Activated B cell treated with CpG ODN at 0.5 μM for 24 hours (primary cell): Measurements from ENCODE around the gene NOX4. TPM values are rescaled to one million over a fixed set of nuclear protein-coding genes. Genes with fewer than 3 reads are reported as not detected.
"Not testable (repeated sequence)": the region's sequence is repeated elsewhere in the genome, so short reads cannot be mapped to it uniquely, and the experiment has no call there.

Experiments
- ATAC-seq: fragments of 200-7000 bp; cut with Tn5 transposase; one replicate; pipeline ENCODE4 v1.10.0; 2021; ENCODE audit warnings: low read depth, mild to moderate bottlenecking, moderate library complexity
- CTCF ChIA-PET: fragments of 350-600 bp; sonication (Branson Sonifier 250); formaldehyde crosslinking; loops from one replicate; lab custom pipeline; 2021; ENCODE audit warnings: antibody characterized with exemption; lab: Charles Lee
- POLR2A ChIA-PET: fragments of 350-600 bp; sonication (Branson Sonifier 250); formaldehyde crosslinking; loops from one replicate; lab custom pipeline; 2021; ENCODE audit warnings: antibody characterized with exemption; lab: Charles Lee
- DNase-seq: peaks from one replicate; pipeline ENCODE4 v3.0.0; 2022
- H3K27ac Mint-ChIP-seq: one replicate; pipeline ENCODE4 v1.8.0; 2020; ENCODE audit warnings: mixed read lengths
- H3K27me3 Mint-ChIP-seq: one replicate; pipeline ENCODE4 v1.8.0; 2021; ENCODE audit warnings: mixed read lengths
- H3K36me3 Mint-ChIP-seq: one replicate; pipeline ENCODE4 v1.8.0; 2021; ENCODE audit warnings: low read depth, mixed read lengths
- H3K4me1 Mint-ChIP-seq: one replicate; pipeline ENCODE4 v1.8.0; 2021; ENCODE audit warnings: mixed read lengths
- H3K4me3 Mint-ChIP-seq: one replicate; pipeline ENCODE4 v1.8.0; 2020; ENCODE audit warnings: mild to moderate bottlenecking, mixed read lengths
- H3K9me3 Mint-ChIP-seq: one replicate; pipeline ENCODE4 v1.8.0; 2020; ENCODE audit warnings: mixed read lengths
- intact Hi-C: fragments of 100-400 bp; cut with micrococcal nuclease; formaldehyde crosslinking; loops from one replicate; pipeline ENCODE4 v1.15.1; 2024
- total RNA-seq: library from RNA; stranded (reverse); gene quantifications from 2 replicates; pipeline ENCODE4 v1.2.3, GENCODE V29; 2022
- TF ChIP-seq, protein P1 (sequence below): fragments of 200-600 bp; IDR thresholded peaks from one replicate; pipeline ENCODE4 v1.8.0; 2022; ENCODE audit warnings: antibody characterized with exemption, mild to moderate bottlenecking

The NOX4 gene
- total RNA-seq, 1 donor from 2014 or later = not detected

GRCh38 chr11:89421718-89422117 is 69.5 kb downstream of the NOX4 start:
- CTCF ChIA-PET = no interaction called here

DNA sequence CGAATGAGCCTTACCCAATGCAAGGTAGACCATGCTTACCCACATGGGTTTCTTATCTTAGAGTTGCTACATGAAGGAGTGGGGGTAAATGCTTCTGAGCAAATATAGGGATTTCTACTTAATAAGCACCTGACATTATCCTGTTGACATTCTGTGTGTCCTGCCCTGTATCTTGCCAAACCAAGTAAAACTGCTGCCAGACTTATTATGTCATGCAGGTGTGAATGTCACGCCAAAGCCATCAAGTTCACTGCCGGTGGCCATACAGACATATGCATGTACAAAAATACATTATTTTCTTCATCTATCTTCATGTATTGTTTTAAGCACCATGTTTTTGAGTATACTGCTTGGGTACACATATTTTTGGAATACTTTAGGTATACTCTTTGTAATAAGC is 70.2 kb downstream of the NOX4 start:
- H3K27ac Mint-ChIP-seq = no peak overlapping the region
- DNase-seq = no peak
- no peaks in the 10 kb centered on the region for H3K36me3 Mint-ChIP-seq
- no peaks in the 10 kb centered on the region for H3K27me3 Mint-ChIP-seq
- no peaks in the 10 kb centered on the region for H3K4me1 Mint-ChIP-seq
- ATAC-seq = no peak
- H3K9me3 Mint-ChIP-seq = peaks cover 4% of the 10 kb centered on the region
- ChIA-PET POLR2A (no interaction called here), CTCF (no interaction called here)
- TF ChIP-seq, protein P1, sequence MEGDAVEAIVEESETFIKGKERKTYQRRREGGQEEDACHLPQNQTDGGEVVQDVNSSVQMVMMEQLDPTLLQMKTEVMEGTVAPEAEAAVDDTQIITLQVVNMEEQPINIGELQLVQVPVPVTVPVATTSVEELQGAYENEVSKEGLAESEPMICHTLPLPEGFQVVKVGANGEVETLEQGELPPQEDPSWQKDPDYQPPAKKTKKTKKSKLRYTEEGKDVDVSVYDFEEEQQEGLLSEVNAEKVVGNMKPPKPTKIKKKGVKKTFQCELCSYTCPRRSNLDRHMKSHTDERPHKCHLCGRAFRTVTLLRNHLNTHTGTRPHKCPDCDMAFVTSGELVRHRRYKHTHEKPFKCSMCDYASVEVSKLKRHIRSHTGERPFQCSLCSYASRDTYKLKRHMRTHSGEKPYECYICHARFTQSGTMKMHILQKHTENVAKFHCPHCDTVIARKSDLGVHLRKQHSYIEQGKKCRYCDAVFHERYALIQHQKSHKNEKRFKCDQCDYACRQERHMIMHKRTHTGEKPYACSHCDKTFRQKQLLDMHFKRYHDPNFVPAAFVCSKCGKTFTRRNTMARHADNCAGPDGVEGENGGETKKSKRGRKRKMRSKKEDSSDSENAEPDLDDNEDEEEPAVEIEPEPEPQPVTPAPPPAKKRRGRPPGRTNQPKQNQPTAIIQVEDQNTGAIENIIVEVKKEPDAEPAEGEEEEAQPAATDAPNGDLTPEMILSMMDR = no peak
- H3K4me3 Mint-ChIP-seq = no peak overlapping the region
- intact Hi-C loops = no loop called here

More at GRCh38 chr11:89421718-89422117, 69.5 kb downstream of the NOX4 start:
- ATAC-seq = no peak
- Mint-ChIP-seq H3K9me3 (peaks cover 4% of the 10 kb centered on the region), H3K4me1 (no peaks in the 10 kb centered on the region), H3K27ac (no peak overlapping the region), H3K36me3 (no peaks in the 10 kb centered on the region), H3K4me3 (no peak overlapping the region), H3K27me3 (no peaks in the 10 kb centered on the region)
- intact Hi-C loops = no loop called here
- POLR2A ChIA-PET = no interaction called here
- TF ChIP-seq, protein P1 = no peak
- DNase-seq = no peak

GRCh38 chr11:89416961-89417360 is 74.2 kb downstream of the NOX4 start:
- H3K4me3 Mint-ChIP-seq = no peak overlapping the region
- no peaks in the 10 kb centered on the region for H3K36me3 Mint-ChIP-seq
- H3K4me1 Mint-ChIP-seq = no peaks in the 10 kb centered on the region
- no peaks in the 10 kb centered on the region for H3K27me3 Mint-ChIP-seq
- ATAC-seq (no peak), DNase-seq (no peak)
- peaks cover 2% of the 10 kb centered on the region for H3K9me3 Mint-ChIP-seq
- CTCF ChIA-PET = no interaction called here
- intact Hi-C loops = no loop called here
- TF ChIP-seq, protein P1 = no peak
- no peak overlapping the region for H3K27ac Mint-ChIP-seq
- POLR2A ChIA-PET = no interaction called here

GRCh38 chr11:89411112-89411511 is 80.1 kb downstream of the NOX4 start:
- CTCF ChIA-PET, DNase-seq, H3K4me3 Mint-ChIP-seq, intact Hi-C loops, H3K27me3 Mint-ChIP-seq, H3K9me3 Mint-ChIP-seq, H3K4me1 Mint-ChIP-seq, H3K36me3 Mint-ChIP-seq, POLR2A ChIA-PET, ATAC-seq, H3K27ac Mint-ChIP-seq: not testable (repeated sequence)

GRCh38 chr11:89410666-89411065 is 80.5 kb downstream of the NOX4 start:
- H3K4me1 Mint-ChIP-seq, H3K27ac Mint-ChIP-seq, intact Hi-C loops, CTCF ChIA-PET, DNase-seq, H3K27me3 Mint-ChIP-seq, ATAC-seq, H3K36me3 Mint-ChIP-seq, POLR2A ChIA-PET, H3K4me3 Mint-ChIP-seq, H3K9me3 Mint-ChIP-seq: not testable (repeated sequence)

DNA sequence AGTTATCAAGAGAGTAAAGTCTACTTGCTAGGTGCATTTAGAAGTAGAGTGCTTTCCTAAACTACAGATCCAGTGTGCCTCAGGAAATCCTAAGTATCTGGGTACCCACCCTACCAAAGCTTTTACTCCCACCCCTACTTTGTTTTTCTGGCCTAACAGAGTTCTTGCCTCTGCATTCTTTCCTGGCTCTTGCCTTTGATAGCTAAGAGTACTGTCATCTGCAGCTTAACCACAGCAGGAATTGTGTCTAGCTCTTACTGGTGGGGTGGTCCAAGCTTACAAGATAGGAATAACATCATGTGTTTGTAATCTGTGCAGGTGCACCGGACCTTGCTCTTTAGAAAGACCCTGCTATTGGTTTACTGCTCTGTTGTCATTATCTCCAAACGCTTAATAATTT is 82.7 kb downstream of the NOX4 start:
- intact Hi-C loops, H3K27me3 Mint-ChIP-seq, CTCF ChIA-PET, DNase-seq, H3K4me3 Mint-ChIP-seq, ATAC-seq, H3K36me3 Mint-ChIP-seq, H3K4me1 Mint-ChIP-seq, H3K27ac Mint-ChIP-seq, H3K9me3 Mint-ChIP-seq, POLR2A ChIA-PET: not testable (repeated sequence)

GRCh38 chr11:89405629-89406028 is 85.5 kb downstream of the NOX4 start:
- ChIA-PET CTCF (no interaction called here), POLR2A (no interaction called here)
- Mint-ChIP-seq H3K9me3 (peaks cover 3% of the 10 kb centered on the region), H3K4me3 (no peak overlapping the region), H3K27ac (no peak overlapping the region), H3K4me1 (no peaks in the 10 kb centered on the region), H3K36me3 (no peaks in the 10 kb centered on the region), H3K27me3 (no peaks in the 10 kb centered on the region)
- TF ChIP-seq, protein P1 = no peak
- ATAC-seq (no peak), DNase-seq (no peak)
- intact Hi-C loops = no loop called here

DNA sequence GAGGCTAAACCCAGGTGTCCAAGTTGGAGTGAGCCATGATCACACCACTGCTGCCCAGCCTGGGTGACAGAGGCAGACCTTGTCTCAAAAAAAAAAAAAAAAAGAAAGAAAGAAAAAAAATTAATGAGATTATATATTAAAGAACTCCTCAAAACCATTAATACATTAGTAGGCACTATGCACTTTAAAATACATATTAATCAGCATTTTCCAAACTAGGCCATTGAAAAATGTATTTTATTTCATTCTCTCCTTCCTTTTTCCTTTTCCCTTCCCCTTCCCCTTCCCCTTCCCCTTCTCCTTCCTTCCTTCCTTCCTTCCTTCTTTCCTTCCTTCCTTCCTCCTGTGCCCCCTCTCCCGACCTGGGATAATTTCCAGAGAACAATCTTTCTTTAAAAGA is 99.5 kb downstream of the NOX4 start:
- H3K4me1 Mint-ChIP-seq, CTCF ChIA-PET, intact Hi-C loops, H3K9me3 Mint-ChIP-seq, H3K27me3 Mint-ChIP-seq, ATAC-seq, POLR2A ChIA-PET, H3K36me3 Mint-ChIP-seq, H3K4me3 Mint-ChIP-seq, H3K27ac Mint-ChIP-seq, DNase-seq: not testable (repeated sequence)

DNA sequence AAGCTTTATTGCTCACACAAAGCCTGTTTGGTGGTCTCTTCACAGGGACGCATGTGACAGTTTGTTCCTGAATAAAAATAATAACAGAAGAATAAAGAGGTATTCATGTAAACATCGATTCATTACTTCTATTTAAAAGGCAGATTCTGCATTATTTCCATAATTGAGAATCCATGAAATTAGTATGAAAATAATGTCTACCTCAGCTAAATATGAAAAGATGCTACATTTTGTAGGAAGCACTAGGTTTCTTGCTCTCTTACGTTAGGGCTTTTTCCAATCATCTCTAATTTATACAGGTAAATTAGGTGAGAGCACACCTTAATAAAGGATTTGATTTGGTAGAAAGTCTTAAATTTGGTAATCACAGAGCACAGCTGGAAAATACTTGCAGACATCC is 103.7 kb downstream of the NOX4 start:
- intact Hi-C loops, H3K27me3 Mint-ChIP-seq, POLR2A ChIA-PET, DNase-seq, H3K27ac Mint-ChIP-seq, CTCF ChIA-PET, H3K36me3 Mint-ChIP-seq, H3K4me3 Mint-ChIP-seq, ATAC-seq, H3K4me1 Mint-ChIP-seq, H3K9me3 Mint-ChIP-seq: not testable (repeated sequence)
